Measurements from ENCODE around the gene MEIS2.

MEIS2 gene

GRCh38 chr15:36961956-36962355, 138.4 kb downstream of the MEIS2 start:
- DNase-seq: no peak

DNA sequence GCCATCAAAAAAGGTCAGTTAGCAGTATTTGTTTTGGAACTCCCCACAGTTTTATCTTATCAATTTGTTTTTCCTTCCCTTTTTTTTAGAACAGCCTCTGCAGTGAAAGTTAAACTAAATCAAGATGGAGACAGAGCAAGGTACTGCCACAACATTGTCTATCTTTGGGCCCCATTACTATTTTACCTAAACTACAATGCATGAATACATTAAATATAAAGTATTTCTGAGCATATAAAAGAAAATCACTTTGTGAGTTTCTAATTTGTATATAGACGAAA, 139.5 kb downstream of the MEIS2 start:
- no peak for DNase-seq

DNA sequence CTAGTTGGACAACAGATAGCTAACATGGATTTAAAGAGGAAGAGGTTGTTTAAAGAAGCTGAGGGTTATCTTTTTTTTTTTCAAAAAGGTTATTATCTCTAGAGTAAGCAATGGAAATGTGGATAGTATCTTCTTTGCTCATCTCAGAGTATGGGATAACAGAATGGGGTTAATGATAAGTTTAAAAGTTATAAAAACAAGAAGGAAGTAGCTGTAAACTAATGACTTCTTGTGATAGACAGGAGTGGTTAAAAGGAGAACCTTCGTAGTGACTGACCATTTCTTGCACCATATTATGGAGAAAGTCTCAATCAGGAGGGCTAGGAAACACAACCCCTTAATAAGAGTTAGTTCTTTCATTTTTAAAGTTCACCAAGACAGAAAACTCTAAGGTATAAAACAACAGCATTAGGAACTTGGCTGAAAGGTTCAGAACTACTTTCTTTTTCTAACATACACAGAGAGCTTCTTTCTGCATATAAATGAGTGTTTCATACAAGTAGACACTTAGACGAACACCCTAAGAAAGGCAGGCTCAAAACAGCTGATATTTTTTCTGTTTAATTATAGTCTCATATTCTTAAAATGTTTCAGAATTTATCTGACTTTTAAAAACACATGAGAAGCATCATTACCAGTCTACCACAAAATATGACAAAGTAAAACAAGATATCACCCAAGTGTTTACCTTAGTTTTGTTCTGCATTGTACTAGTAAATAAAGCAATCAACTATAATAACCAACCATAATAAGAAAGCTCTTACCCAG, 140.0 kb downstream of the MEIS2 start:
- no peak for DNase-seq

- DNase-seq: no peak
Observed at GRCh38 chr15:36959746-36960145, 140.6 kb downstream of the MEIS2 start.

- no peak for DNase-seq
Observed at GRCh38 chr15:36958606-36959005, 141.7 kb downstream of the MEIS2 start.

- no peak for DNase-seq
Observed at GRCh38 chr15:36954486-36954885, 145.9 kb downstream of the MEIS2 start.

DNA sequence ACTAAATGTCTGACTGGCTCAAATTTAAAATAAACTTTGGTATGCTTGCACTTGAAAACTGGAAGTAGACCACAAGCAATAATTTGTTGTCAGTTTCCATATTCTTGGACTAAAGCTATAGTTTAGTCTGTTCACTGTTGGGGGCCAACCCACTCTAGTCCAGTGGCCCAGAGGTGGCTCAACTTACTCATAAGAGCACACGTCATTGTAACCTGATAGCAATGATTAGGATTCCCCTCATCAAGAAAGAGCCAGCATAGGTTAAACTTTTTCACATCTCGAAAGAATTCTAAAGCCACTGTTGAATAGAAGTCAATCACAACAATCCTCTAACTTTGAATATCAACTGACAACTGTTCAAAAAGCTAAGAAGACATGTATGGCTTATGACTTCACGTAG, 147.0 kb downstream of the MEIS2 start:
- no peak for DNase-seq

GRCh38 chr15:36951731-36952247, 148.6 kb downstream of the MEIS2 start:
- no peak for DNase-seq

- no peak for DNase-seq
Observed at GRCh38 chr15:36950371-36950770, 150.0 kb downstream of the MEIS2 start.

- DNase-seq: no peak
Observed at GRCh38 chr15:36948982-36949381, 151.4 kb downstream of the MEIS2 start.

DNA sequence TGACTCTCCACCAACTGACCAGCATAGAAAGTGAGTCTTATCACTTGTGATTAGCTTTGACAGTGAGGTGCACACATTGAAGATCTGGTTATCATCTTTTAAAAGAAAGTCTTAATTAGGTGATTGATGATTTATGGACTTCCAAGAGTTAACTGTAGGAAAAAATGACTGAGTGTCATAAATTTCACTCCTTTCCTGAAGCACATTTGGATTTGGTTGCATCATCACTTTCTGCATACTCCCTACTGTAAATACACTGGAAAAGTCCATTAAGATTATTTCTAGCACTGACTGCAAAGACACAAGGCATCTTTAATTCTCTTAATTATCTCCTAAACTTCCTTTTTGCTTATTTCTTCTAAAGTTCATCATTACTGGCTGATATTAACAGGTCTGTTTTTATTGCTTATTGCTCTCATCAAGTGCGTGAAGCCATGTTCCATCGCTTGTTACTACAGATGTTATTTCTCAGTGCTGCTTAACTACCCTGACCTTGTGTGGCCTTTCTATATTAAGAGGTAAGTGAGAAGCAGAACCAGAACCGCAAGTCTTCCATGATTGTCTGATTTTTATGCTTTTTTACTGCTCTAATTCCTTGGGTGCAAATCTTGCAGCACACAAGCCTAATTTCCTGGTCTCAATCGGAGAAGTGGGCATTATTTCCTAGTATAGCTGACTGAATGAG, 153.2 kb downstream of the MEIS2 start:
- no peak for DNase-seq

- no peak for DNase-seq
Observed at GRCh38 chr15:36944442-36944841, 155.9 kb downstream of the MEIS2 start.

DNA sequence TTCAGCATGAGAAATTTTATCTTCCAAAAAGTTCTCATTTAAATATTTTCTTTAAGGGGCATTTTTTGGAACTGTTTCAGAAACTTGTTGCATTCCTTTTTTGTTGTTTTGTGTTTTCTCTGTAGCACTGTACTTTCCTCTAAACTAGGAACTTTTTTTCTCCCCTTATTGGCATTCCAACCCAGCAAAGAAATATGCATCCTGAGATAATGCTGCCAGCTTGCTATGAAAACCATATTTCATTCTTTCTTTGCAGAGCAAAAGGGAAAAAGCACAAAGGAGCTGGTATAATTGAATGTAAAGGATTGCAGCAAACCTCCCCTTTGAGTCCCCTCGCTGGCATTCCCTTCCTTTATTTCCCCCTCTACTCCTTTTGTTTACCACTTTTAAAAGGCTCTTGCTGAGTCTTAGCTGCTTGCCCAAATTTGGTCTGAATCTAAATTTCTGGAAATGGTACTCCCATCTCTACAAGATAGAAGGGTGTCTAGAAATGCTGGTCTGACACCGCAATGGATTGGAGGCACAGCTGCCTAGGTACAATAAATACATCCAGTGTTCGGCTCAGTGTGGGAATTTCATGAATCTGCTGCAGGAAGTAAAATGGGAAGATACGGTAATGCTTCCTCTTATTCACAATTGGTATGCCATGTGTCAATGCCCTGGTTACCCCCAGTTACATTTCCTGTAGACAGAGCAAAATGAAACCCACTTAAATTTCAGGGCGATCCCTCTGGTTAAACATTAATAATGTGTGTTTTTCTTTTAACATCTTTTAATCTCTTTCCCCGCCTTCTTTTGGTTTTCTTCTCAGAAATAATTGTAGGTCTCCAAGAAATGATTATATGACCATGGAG, 156.6 kb downstream of the MEIS2 start:
- DNase-seq: no peak

DNA sequence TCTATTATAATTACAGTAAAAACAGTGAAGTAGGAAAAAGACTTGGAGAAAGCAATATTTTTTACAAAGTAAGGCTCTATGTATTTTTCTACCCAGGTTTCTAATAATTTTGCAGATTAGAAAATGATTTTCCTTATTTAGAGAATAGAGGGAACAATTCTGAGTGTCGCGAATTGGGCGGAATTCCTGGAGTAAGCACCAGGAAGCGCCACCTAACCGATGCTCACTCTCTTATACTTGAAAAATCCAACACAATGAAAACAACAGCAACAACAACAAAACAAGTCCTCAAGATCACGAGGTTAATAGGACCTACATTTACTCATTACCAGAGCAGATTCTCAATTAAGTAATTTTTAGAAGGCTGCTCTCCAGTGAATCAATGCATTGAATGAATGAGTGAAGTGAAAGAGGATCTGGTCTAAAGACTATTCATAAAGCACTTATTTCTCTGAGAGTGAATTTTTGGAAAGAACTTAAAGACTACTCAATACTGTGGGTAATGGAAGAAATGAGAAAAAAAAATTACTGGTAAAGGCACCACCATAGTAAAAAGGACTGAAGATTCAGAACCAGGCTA, 158.0 kb downstream of the MEIS2 start:
- DNase-seq: no peak

DNA sequence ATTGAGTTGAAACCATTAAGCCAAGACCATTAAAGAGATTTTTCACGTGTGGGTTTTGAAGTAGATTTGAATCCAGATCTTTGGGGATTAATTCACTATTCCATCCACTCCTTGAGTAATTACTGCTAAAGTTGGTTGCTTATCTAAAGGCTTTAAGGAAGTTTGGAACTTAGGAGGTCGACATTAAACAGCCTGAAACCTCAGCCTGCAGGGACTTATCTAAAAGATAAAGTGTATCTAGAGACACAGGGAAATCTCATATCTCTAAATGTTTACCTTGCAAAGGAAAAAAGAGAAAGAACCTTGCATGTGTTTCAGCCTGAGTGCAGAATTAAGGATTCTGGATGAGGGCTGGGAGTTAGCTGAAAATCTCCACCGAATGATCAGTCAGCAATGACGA, 158.6 kb downstream of the MEIS2 start:
- no peak for DNase-seq

GRCh38 chr15:36940636-36941260, 159.6 kb downstream of the MEIS2 start:
- no peak for DNase-seq

- DNase-seq: no peak
Observed at GRCh38 chr15:36940219-36940618, 160.1 kb downstream of the MEIS2 start.

DNA sequence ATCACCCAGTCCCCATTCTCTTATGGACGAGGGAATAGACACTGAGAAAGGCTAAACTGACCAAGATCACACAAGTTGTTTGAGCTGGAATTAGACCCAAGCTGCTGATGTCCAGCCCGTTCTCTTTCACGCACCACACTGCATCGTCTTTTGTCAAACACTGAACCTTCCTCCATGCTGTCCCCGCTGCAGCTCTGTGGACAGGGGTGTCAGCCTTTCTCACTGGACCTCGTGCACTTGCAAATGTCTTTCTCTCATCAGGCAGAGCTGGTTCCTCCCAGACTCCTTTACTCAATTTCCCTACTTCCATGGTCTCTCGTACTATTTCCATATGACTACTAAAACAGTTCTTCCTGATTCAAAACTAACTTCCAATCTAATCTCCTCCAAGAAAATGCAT, 161.6 kb downstream of the MEIS2 start:
- no peak for DNase-seq

DNA sequence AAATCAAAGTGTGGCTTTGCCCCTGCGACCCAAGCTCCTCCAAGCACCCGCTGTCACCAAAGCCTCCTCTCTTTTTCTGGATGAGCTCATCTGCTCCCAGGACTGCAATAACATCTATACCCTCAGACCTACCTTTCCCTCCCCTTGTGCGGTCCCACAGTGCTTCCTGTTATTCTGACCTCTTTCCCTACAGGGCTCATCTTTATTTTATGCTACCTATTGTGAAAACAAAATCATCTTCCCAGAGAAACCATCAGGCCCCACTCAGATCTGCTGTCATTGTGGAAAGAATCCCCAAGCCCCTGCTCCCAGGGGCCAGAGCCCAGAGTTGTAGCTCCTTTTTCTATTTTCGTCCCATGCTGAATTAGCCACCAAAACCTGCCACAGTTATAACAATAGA, 162.2 kb downstream of the MEIS2 start:
- DNase-seq: no peak

DNA sequence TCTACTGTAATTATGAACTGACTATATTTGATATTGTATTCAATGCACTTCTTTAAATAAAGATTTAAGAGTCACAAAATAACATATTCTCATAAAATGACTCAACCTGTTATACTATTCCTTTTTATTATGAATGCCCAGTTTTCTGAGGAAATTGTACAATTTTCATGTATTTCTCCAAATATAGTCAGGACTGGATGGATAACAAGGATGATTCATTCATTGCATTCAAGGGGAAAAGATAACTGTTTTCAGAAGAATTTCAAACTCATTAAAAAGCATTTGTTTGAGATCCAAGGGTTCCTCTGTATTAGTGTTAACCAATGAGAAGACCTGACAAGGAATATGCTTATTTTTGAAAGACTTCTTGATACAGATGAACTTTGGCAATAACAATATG, 163.7 kb downstream of the MEIS2 start:
- no peak for DNase-seq

- no peak for DNase-seq
Observed at GRCh38 chr15:36933255-36933990, 166.9 kb downstream of the MEIS2 start.

DNA sequence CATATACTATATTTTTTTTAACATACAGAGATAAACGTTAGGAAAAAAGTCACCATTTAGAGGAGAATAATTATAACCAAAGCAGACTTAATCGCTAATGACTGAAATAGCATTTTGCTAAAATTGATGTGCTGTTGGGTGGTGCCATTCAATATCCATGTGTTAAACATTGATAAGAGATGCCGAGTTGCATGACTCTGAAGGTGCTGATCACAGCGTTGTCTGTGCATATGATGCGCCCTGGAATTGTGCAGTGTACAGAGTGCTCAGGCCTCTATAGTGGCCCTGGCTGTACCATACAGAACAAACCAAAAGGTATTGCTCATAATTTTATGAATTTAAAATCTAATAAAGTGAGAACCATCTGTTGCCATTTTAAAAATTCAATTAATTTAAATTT, 168.3 kb downstream of the MEIS2 start:
- no peak for DNase-seq
